Stomach (tissue), 9 donors: ENCODE data around the gene R3HDM2. TPM values are rescaled to one million over a fixed set of nuclear protein-coding genes. Genes with fewer than 3 reads are reported as not detected.
"Not testable (repeated sequence)": the region's sequence is repeated elsewhere in the genome, so short reads cannot be mapped to it uniquely, and the experiment has no call there.

Experiments used
- DNase-seq, 2 donors: peaks; one replicate each; pipeline versions ENCODE4 v3.0.0 to v3.0.0-alpha.2; 2013 to 2019
- H3K27ac ChIP-seq, 5 donors: fragments of 200-600 bp in 4 of 5; sonication (generic) in 4 of 5; one replicate each; pipeline ENCODE4 v1.5.1; 2013 to 2019; ENCODE audit warnings: mild to moderate bottlenecking in 1 of 5, moderate library complexity in 1 of 5
- H3K27me3 ChIP-seq, 3 donors: fragments of 200-600 bp; sonication (generic); one replicate each; pipeline ENCODE4 v1.5.1; 2017 to 2019; ENCODE audit warnings: mixed run types in 1 of 3
- H3K36me3 ChIP-seq, 4 donors: fragments of 200-600 bp; sonication (generic); 1 replicate in 3 of 4; 2 replicates in 1 of 4; pipeline ENCODE4 v1.5.1; 2016 to 2019
- H3K4me1 ChIP-seq, 4 donors: fragments of 200-600 bp; sonication (generic); one replicate each; pipeline ENCODE4 v1.5.1; 2016 to 2019
- H3K4me3 ChIP-seq, 4 donors: fragments of 200-600 bp; sonication (generic) in 3 of 4; one replicate each; pipeline ENCODE4 v1.5.1; 2016 to 2019; ENCODE audit warnings: mild to moderate bottlenecking in 1 of 4
- H3K9me3 ChIP-seq, 4 donors: fragments of 200-600 bp; sonication (generic); one replicate each; pipeline ENCODE4 v1.5.1; 2016 to 2019
- CTCF ChIP-seq, 7 experiments: fragments of 450-650 bp in 4 of 7; fragments of 200-600 bp in 3 of 7; sonication (generic) in 3 of 7; IDR thresholded peaks; one replicate each; pipeline ENCODE4 v1.5.1; 2016 to 2019; ENCODE audit warnings: antibody characterized with exemption in 7 of 7, control low read depth in 2 of 7, mild to moderate bottlenecking in 1 of 7
- EP300 ChIP-seq: sonication (generic); formaldehyde crosslinking; IDR thresholded peaks from one replicate; pipeline ENCODE4 v1.6.1; 2017; ENCODE audit warnings: antibody characterized with exemption
- POLR2A ChIP-seq, 4 donors: fragments of 450-650 bp; IDR thresholded peaks; one replicate each; pipeline ENCODE4 v1.6.1; 2016; ENCODE audit warnings: antibody characterized with exemption in 4 of 4, control low read depth in 2 of 4, mild to moderate bottlenecking in 1 of 4, moderate library complexity in 1 of 4
- POLR2AphosphoS5 ChIP-seq, 3 donors: sonication (generic); formaldehyde crosslinking; IDR thresholded peaks; one replicate each; pipeline ENCODE4 v1.6.1; 2016; ENCODE audit warnings: antibody characterized with exemption in 3 of 3
- WGBS, 5 donors: extraction: QIAGEN DNeasy Blood & Tissue Kit in 3 of 5; methylation state at CpG; one replicate each; pipeline versions ENCODE4 v1.1.5 to v1.1.7; 2013 to 2018; 5-methylcytosine and 5-hydroxymethylcytosine counted together
- intact Hi-C: fragments of 100-400 bp; cut with DNase I; formaldehyde crosslinking; loops from one replicate; pipeline ENCODE4 v1.15.1; 2023; ENCODE audit warnings: low total_unique reads
- polyA plus RNA-seq, 3 donors: library from polyadenylated mRNA; stranded (reverse); fragments of 200-250 nt; gene quantifications; one replicate each; pipeline ENCODE4 v1.2.3, GENCODE V29; 2013
- total RNA-seq, 5 donors: library from RNA; depleted of rRNA; stranded (reverse); fragments of >200 nt; gene quantifications; one replicate each; pipeline versions ENCODE4 v1.1.0 to v1.2.3, GENCODE V29; 2014 to 2016
- donor health status: healthy with polysubstance abuse.
- donor health status: Bipolar disorder and iron deficiency.
- donor health status: healthy.

The R3HDM2 gene
- total and polyA plus RNA-seq, 8 donors, result 12.4 to 64.3 (median 24.5) TPM

GRCh38 chr12:57441846-57442427 is 11.1 kb upstream of the R3HDM2 start:
- Histone ChIP-seq H3K27ac (no peak overlapping the region), H3K9me3 (no peaks in the 10 kb centered on the region), H3K36me3 (no peaks in the 10 kb centered on the region), H3K4me3 (no peak overlapping the region), H3K27me3 (no peaks in the 10 kb centered on the region), H3K4me1 (no peaks in the 10 kb centered on the region)
- peak in 1 of 2 donors; percentile 21 for DNase-seq
- TF ChIP-seq POLR2AphosphoS5 (IDR thresholded peaks at IDR 0.05) (no peak), CTCF (IDR thresholded peaks at IDR 0.05) (no peak), POLR2A (IDR thresholded peaks at IDR 0.05) (no peak), EP300 (no peak)
- 30 to 91% (median 32%) methylated on average over 1 of the region's 1 CpG for WGBS, 5 donors
- intact Hi-C loops, result no loop called here

- H3K9me3 ChIP-seq, H3K27ac ChIP-seq, H3K27me3 ChIP-seq, intact Hi-C loops, H3K4me1 ChIP-seq, H3K36me3 ChIP-seq, DNase-seq, H3K4me3 ChIP-seq: not testable (repeated sequence)
- 65 to 90% (median 88%) methylated on average over 2 of the region's 2 CpGs for WGBS, 5 donors
Measured at GRCh38 chr12:57441393-57441792, 10.6 kb upstream of the R3HDM2 start.

GRCh38 chr12:57439762-57440266 is 9.0 kb upstream of the R3HDM2 start:
- DNase-seq, result no peak
- intact Hi-C loops, result no loop called here
- Histone ChIP-seq H3K4me3 (no peak overlapping the region), H3K9me3 (no peaks in the 10 kb centered on the region), H3K27me3 (no peaks in the 10 kb centered on the region), H3K27ac (no peak overlapping the region), H3K4me1 (no peaks in the 10 kb centered on the region), H3K36me3 (no peaks in the 10 kb centered on the region)
- WGBS, 5 donors, result 74 to 87% (median 82%) methylated on average over 4 of the region's 4 CpGs
- TF ChIP-seq CTCF (IDR thresholded peaks at IDR 0.05) (no peak), POLR2AphosphoS5 (IDR thresholded peaks at IDR 0.05) (no peak), EP300 (no peak), POLR2A (IDR thresholded peaks at IDR 0.05) (no peak)

GRCh38 chr12:57438400-57438799 is 7.6 kb upstream of the R3HDM2 start:
- no peak for TF ChIP-seq POLR2A (IDR thresholded peaks at IDR 0.05)
- TF ChIP-seq EP300, result no peak
- TF ChIP-seq POLR2AphosphoS5 (IDR thresholded peaks at IDR 0.05), result no peak
- no peak for TF ChIP-seq CTCF (IDR thresholded peaks at IDR 0.05)

GRCh38 chr12:57435293-57435692 is 4.5 kb upstream of the R3HDM2 start:
- H3K36me3 ChIP-seq, result no peaks in the 10 kb centered on the region
- no peaks in the 10 kb centered on the region for H3K9me3 ChIP-seq
- peak in 1 of 2 donors; percentile 57 for DNase-seq
- H3K27ac ChIP-seq, result no peak overlapping the region
- peaks cover 0 to 9% (median 4%) of the 10 kb centered on the region in 4 donors for H3K4me1 ChIP-seq
- intact Hi-C loops, result no loop called here
- H3K27me3 ChIP-seq, result no peaks in the 10 kb centered on the region
- WGBS, 5 donors, result 53 to 70% (median 65%) methylated on average over 4 of the region's 4 CpGs
- H3K4me3 ChIP-seq, result no peak overlapping the region
- TF ChIP-seq POLR2AphosphoS5 (IDR thresholded peaks at IDR 0.05) (no peak), CTCF (IDR thresholded peaks at IDR 0.05) (no peak), POLR2A (IDR thresholded peaks at IDR 0.05) (no peak), EP300 (no peak)

More at GRCh38 chr12:57438400-57438799, 7.6 kb upstream of the R3HDM2 start:
- 62 to 86% (median 79%) methylated on average over 1 of the region's 1 CpG for WGBS, 5 donors
- DNase-seq, result no peak
- Histone ChIP-seq H3K27me3 (no peaks in the 10 kb centered on the region), H3K9me3 (no peaks in the 10 kb centered on the region), H3K4me3 (no peak overlapping the region), H3K36me3 (no peaks in the 10 kb centered on the region), H3K27ac (no peak overlapping the region), H3K4me1 (no peaks in the 10 kb centered on the region)
- intact Hi-C loops, result no loop called here
